ENCODE results near the gene CTTNBP2NL.

CTTNBP2NL gene

DNA sequence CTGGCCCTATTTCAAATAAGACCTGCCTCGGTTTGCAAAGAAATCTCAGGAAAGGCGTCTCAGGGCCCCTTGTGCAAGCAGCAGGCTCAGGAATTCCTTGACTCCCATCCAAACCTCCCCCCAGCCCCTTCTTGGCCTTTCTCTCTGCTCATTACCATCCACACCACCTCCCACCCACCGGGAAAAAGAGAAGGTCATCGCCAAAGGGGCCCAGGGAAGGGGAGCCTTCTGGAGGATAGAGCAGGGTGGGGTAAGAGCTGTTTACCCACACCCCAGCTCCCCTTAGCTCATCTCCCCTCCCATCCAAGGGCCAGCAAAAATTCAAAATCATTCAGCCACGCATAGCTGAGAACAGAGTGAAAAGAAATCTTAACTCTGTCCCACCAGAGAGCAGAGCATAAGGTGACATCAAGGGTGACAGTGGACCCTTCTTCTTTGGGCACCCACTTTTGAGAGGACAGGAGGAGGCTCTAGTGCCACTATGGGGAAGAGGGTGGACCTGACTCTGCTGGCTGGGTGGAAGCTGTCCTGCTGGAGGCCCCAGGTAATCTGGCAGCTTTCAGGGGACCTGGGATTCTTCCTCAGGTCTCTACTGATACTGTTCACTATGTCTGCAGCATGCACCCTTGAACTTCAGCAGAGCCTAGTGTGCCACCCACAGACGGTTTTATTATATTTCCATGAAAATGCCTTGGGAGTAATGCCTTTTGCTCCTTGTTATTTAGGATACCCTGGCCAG is 108.8 kb downstream of the CTTNBP2NL start:
- Histone ChIP-seq H3K4me3 (ENCODE audit: low read length) (no peak overlapping the region), H3K36me3 (ENCODE audit: insufficient read depth, low read depth, low read length) (no peaks in the 10 kb centered on the region), H3K9me3 (ENCODE audit: insufficient read depth, low read depth, low read length) (no peaks in the 10 kb centered on the region), H3K27me3 (ENCODE audit: insufficient read depth, low read length) (peaks cover 98% of the 10 kb centered on the region), H3K4me1 (ENCODE audit: insufficient read depth, low read length) (peaks cover 2% of the 10 kb centered on the region; the same call in 1 of the 2 replicates), H3K27ac (ENCODE audit: low read length) (no peak overlapping the region), H3K9ac (ENCODE audit: low read depth, low read length) (no peak overlapping the region)

DNA sequence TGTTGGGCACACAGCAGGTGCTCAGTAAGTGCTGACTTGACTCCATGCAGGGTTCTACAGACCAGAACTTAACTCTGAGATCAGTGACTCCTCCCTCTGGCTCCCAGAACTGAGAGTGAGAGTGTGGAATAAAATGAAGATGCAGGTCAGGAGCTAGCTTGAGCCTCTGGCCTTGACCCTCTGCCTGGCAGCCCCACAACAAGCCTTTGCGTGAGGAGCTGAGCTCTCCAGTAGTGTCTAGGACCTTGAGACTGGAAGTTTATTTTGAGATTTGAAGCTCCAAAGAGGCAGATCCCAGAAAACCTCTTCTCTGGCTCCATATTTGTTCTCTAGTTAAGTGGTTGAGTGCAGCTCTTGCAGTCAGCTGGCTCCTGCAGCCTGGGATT is 109.4 kb downstream of the CTTNBP2NL start:
- Histone ChIP-seq H3K36me3 (ENCODE audit: insufficient read depth, low read depth, low read length) (no peaks in the 10 kb centered on the region), H3K9me3 (ENCODE audit: insufficient read depth, low read depth, low read length) (no peaks in the 10 kb centered on the region), H3K4me3 (ENCODE audit: low read length) (no peak overlapping the region), H3K27ac (ENCODE audit: low read length) (no peak overlapping the region), H3K27me3 (ENCODE audit: insufficient read depth, low read length) (peaks cover 100% of the 10 kb centered on the region), H3K4me1 (ENCODE audit: insufficient read depth, low read length) (peaks cover 6% of the 10 kb centered on the region; the same call in 1 of the 2 replicates), H3K9ac (ENCODE audit: low read depth, low read length) (no peak overlapping the region)

DNA sequence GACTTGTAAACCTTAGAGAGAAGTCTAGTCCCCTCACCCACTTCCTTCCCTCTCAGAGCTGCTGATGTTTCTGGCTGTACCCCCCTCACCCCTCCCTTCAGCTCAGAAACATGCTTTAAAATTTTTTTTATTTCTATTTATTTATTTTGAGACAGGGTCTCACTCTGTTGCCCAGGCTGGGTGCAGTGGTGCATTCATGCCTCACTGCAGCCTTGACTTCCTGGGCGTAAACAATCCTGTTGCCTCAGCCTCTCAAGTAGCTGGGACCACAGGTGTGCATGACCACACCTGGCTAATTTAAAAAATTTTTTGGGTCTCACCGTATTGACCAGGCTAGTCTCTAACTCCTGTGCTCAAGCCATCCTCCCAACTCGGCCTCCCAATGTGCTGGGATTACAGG is 109.9 kb downstream of the CTTNBP2NL start:
- Histone ChIP-seq H3K27ac (ENCODE audit: low read length) (no peak overlapping the region), H3K4me3 (ENCODE audit: low read length) (no peak overlapping the region), H3K36me3 (ENCODE audit: insufficient read depth, low read depth, low read length) (no peaks in the 10 kb centered on the region), H3K9me3 (ENCODE audit: insufficient read depth, low read depth, low read length) (no peaks in the 10 kb centered on the region), H3K9ac (ENCODE audit: low read depth, low read length) (no peak overlapping the region), H3K27me3 (ENCODE audit: insufficient read depth, low read length) (peaks cover 100% of the 10 kb centered on the region), H3K4me1 (ENCODE audit: insufficient read depth, low read length) (peaks cover 7% of the 10 kb centered on the region; the same call in 1 of the 2 replicates)

DNA sequence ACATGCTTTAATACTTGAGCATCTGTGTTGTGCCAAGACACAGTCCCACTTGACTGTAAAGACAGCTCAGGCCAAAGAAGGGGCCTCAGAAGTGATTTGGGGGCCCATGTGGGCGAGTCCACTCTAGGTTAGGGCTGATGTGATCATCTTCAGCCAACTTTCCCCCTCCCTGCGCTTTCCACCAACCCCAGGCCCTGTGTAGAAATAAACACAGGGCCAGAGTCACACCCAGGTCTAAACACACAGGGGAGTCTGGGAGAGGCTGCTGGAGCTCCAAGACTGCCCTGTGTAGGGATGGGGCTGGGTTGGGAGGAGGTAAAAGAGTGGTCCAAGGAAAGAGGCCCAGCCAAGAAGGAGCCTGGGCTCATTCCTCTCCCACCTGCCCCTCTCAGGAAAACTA is 110.3 kb downstream of the CTTNBP2NL start:
- Histone ChIP-seq H3K27ac (ENCODE audit: low read length) (no peak overlapping the region), H3K9me3 (ENCODE audit: insufficient read depth, low read depth, low read length) (no peaks in the 10 kb centered on the region), H3K4me1 (ENCODE audit: insufficient read depth, low read length) (peaks cover 7% of the 10 kb centered on the region; the same call in 1 of the 2 replicates), H3K36me3 (ENCODE audit: insufficient read depth, low read depth, low read length) (no peaks in the 10 kb centered on the region), H3K9ac (ENCODE audit: low read depth, low read length) (no peak overlapping the region), H3K4me3 (ENCODE audit: low read length) (no peak overlapping the region), H3K27me3 (ENCODE audit: insufficient read depth, low read length) (peaks cover 100% of the 10 kb centered on the region)

DNA sequence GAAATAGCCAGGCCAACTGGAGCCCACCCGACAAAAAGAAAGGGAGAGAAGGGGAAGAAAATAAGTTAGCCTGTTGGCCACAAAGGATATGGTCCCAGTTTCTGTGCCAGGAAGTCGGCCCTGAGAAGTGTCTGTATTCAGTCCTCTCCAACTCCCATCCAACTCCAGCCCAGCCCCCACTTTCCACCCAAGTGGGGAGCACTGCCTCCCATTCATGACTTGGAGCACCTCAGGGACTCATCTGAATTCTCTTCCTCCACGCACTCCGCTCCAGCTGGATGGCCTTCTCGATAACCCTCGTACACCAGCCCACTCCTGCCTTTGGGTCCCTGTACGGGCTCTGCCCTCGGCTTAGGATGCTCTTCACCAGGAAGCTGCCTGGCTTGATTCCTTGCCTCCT is 110.7 kb downstream of the CTTNBP2NL start:
- H3K4me1 ChIP-seq (ENCODE audit: insufficient read depth, low read length), result peaks cover 7% of the 10 kb centered on the region; the same call in 1 of the 2 replicates
- no peak overlapping the region for H3K4me3 ChIP-seq (ENCODE audit: low read length)
- H3K36me3 ChIP-seq (ENCODE audit: insufficient read depth, low read depth, low read length), result no peaks in the 10 kb centered on the region
- no peak overlapping the region for H3K27ac ChIP-seq (ENCODE audit: low read length)
- peaks cover 100% of the 10 kb centered on the region for H3K27me3 ChIP-seq (ENCODE audit: insufficient read depth, low read length)
- no peak overlapping the region for H3K9ac ChIP-seq (ENCODE audit: low read depth, low read length)
- H3K9me3 ChIP-seq (ENCODE audit: insufficient read depth, low read depth, low read length), result no peaks in the 10 kb centered on the region

DNA sequence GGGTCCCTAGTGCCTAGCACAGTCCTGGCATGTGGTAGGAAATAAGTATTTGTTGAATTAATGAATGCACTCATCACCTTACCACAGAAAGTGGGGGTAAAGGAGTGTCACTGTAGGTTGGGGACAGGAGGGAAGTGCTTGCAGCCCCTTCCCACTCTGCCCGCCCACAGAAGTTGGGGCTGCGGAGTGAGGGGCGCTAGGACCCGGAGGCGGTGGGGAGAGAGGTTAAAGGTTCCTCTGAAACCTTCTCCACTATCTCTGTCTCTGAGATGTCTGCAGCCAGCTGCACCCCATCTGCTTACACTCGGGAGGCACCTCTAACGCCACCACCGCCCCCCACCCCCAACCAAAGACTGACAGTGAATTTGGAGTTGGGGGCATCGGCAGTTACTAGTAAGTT is 111.3 kb downstream of the CTTNBP2NL start:
- Histone ChIP-seq H3K9me3 (ENCODE audit: insufficient read depth, low read depth, low read length) (no peaks in the 10 kb centered on the region), H3K9ac (ENCODE audit: low read depth, low read length) (no peak overlapping the region), H3K36me3 (ENCODE audit: insufficient read depth, low read depth, low read length) (no peaks in the 10 kb centered on the region), H3K4me1 (ENCODE audit: insufficient read depth, low read length) (peaks cover 7% of the 10 kb centered on the region; the same call in 1 of the 2 replicates), H3K4me3 (ENCODE audit: low read length) (peak overlapping the region; percentile 81), H3K27me3 (ENCODE audit: insufficient read depth, low read length) (peaks cover 100% of the 10 kb centered on the region), H3K27ac (ENCODE audit: low read length) (no peak overlapping the region)

DNA sequence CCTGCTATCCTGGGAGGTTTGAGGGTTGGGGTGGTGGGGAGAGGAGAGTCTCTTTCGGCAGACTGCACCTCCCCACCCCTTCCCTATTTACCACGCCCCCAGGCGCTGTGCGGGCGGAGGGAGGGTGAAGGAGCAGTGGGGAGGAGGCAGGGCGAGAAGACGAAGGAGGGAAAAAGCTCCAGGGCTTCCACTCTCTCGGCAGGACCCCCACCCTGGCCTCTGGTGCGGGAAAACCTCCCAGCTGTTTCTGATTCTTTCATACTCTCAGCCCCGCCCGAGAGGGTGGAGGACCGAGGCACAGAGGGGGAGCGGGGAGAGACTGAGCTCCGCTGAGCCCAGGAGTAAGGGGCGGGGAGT is 111.9 kb downstream of the CTTNBP2NL start:
- Histone ChIP-seq H3K36me3 (ENCODE audit: insufficient read depth, low read depth, low read length) (no peaks in the 10 kb centered on the region), H3K4me1 (ENCODE audit: insufficient read depth, low read length) (peaks cover 7% of the 10 kb centered on the region; the same call in 1 of the 2 replicates), H3K4me3 (ENCODE audit: low read length) (peak overlapping the region; percentile 81), H3K27me3 (ENCODE audit: insufficient read depth, low read length) (peaks cover 100% of the 10 kb centered on the region), H3K9ac (ENCODE audit: low read depth, low read length) (no peak overlapping the region; the same call in 1 of the 2 replicates), H3K27ac (ENCODE audit: low read length) (no peak overlapping the region), H3K9me3 (ENCODE audit: insufficient read depth, low read depth, low read length) (no peaks in the 10 kb centered on the region)

DNA sequence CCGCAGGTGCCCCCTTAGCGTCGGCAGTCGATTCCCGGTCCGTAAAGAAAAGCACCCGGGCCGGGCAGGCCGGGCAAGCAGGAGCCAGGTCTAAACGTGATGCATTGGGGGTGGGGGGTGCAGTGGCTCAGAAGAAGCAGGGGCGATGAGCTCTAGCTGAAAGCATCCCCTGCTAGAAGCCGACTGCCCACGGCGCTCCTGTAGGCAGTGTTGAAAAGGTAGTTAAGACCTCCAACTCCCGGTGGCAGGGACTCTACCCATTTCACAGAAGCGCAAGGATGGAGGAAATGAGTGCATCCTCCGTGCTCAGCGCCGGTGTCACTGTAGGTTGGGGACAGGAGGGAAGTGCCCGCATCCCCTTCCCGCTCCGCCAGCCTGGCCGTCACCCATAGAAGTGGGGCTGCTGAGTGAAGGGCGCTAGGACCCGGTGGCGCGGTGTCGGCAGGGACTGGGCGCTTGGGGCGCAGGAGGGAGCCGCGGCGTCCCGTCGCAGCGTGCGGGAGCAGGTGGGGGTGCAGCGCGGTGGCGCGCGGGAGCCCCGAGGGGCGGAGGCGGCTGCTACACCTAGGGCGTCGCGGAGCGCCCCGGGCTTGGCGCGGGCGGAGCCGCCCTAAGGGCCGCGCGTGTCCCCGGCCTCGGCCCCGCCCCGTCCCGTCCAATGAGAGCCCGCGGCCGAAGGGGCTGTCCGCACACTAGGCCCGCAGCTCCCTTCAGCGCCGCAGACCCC is 112.4 kb downstream of the CTTNBP2NL start, which contains the start of gene WNT2B:
Gene WNT2B (plus strand): TSS at position 688 of the 727 bp plus-strand sequence. CDS start 298 bp downstream, outside the sequence.
- Histone ChIP-seq H3K9ac (ENCODE audit: low read depth, low read length) (no peak within 1 kb of the TSS; the same call in 1 of the 2 replicates), H3K27ac (ENCODE audit: low read length) (no peak within 1 kb of the TSS), H3K27me3 (ENCODE audit: insufficient read depth, low read length) (peaks cover 95% of the 10 kb centered on the region), H3K4me1 (ENCODE audit: insufficient read depth, low read length) (peaks cover 7% of the 10 kb centered on the region; the same call in 1 of the 2 replicates), H3K9me3 (ENCODE audit: insufficient read depth, low read depth, low read length) (no peaks in the 10 kb centered on the region), H3K36me3 (ENCODE audit: insufficient read depth, low read depth, low read length) (no peaks in the 10 kb centered on the region), H3K4me3 (ENCODE audit: low read length) (peak within 1 kb of the TSS; percentile 81)

DNA sequence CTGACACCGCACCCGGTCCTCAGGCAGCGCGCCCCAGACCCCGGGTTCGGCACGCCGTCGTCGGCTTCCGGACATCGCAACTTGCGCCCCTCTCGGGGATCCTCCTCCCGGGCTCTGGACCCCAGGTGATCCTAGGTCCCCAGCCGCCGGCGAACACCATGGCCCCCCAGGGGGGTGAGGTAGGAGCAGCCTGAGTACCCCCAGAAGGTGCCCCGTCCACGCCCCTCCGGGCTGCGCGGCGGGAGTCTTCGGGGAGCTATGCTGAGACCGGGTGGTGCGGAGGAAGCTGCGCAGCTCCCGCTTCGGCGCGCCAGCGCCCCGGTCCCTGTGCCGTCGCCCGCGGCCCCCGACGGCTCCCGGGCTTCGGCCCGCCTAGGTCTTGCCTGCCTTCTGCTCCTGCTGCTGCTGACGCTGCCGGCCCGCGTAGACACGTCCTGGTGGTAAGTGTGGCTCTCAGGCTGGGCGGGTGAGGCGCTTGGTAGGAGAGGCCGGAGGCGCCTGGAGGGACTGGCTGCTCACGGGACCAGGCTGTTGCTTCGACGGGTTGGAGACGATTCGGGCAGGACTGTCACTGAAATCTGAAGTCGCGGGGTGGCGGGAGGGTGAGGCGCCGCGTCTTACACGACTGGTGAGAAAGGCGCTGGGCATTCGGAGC is 113.1 kb downstream of the CTTNBP2NL start:
- Histone ChIP-seq H3K27me3 (ENCODE audit: insufficient read depth, low read length) (peaks cover 88% of the 10 kb centered on the region), H3K9ac (ENCODE audit: low read depth, low read length) (no peak overlapping the region), H3K4me3 (ENCODE audit: low read length) (peak overlapping the region; percentile 81; the same call in 1 of the 2 replicates)

DNA sequence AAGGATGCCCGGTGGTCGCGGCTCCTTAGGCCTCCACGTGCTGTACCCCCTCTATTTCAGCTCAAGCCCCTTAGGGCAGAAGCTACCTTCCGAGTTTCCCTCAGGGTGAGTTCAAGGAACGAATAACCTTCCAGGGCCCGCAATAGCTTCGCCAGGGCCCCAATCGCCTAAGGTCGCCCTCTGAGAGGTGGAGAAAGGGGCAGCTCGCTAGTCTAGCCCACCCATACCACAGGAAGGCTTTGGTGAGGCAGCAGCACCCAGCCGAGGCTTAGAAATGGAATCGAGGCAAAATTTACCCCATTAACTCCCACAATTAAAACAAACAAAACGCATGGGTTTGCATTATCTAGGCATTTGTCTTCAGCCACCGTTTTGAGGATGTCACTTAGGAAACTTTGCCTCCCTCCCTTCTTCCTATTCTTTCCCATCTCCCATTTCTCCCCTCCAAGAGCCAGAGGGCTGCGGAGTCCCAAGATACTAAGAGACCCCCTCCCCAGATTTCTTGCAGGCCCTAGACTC is 113.7 kb downstream of the CTTNBP2NL start:
- no peaks in the 10 kb centered on the region for H3K36me3 ChIP-seq (ENCODE audit: insufficient read depth, low read depth, low read length)
- no peaks in the 10 kb centered on the region for H3K9me3 ChIP-seq (ENCODE audit: insufficient read depth, low read depth, low read length)
- H3K4me3 ChIP-seq (ENCODE audit: low read length), result peak overlapping the region; percentile 81; the same call in 1 of the 2 replicates
- no peak overlapping the region for H3K27ac ChIP-seq (ENCODE audit: low read length)
- no peak overlapping the region for H3K9ac ChIP-seq (ENCODE audit: low read depth, low read length)
- peaks cover 82% of the 10 kb centered on the region for H3K27me3 ChIP-seq (ENCODE audit: insufficient read depth, low read length)
- peaks cover 7% of the 10 kb centered on the region; the same call in 1 of the 2 replicates for H3K4me1 ChIP-seq (ENCODE audit: insufficient read depth, low read length)

More for the DNA sequence above, 113.1 kb downstream of the CTTNBP2NL start:
- Histone ChIP-seq H3K9me3 (ENCODE audit: insufficient read depth, low read depth, low read length) (no peaks in the 10 kb centered on the region), H3K27ac (ENCODE audit: low read length) (no peak overlapping the region), H3K36me3 (ENCODE audit: insufficient read depth, low read depth, low read length) (no peaks in the 10 kb centered on the region), H3K4me1 (ENCODE audit: insufficient read depth, low read length) (peaks cover 7% of the 10 kb centered on the region; the same call in 1 of the 2 replicates)

DNA sequence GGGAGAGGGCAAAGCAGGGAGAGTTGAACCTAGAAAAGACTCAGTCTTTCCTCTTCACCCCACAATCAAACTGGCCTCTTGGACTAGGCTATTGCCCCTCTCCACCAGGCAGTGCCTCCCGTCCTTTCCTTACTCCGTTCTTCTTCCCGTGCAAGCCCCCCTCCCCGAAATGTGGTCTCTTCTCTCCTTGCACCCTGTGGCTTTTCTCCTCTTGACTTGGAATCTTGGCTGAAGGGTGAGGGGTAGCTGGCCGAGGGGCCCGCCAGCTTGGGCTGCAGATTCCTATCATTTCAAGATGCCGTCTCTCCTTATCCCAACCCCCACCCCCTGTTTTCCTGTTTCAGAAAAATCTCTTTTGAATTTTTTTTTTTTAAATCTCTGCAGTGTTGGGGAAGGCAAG is 114.3 kb downstream of the CTTNBP2NL start:
- H3K27me3 ChIP-seq (ENCODE audit: insufficient read depth, low read length), result peaks cover 76% of the 10 kb centered on the region
- H3K4me3 ChIP-seq (ENCODE audit: low read length), result peak overlapping the region; percentile 81
- H3K4me1 ChIP-seq (ENCODE audit: insufficient read depth, low read length), result peaks cover 9% of the 10 kb centered on the region; the same call in 1 of the 2 replicates
- no peak overlapping the region for H3K27ac ChIP-seq (ENCODE audit: low read length)
- no peaks in the 10 kb centered on the region for H3K9me3 ChIP-seq (ENCODE audit: insufficient read depth, low read depth, low read length)
- H3K9ac ChIP-seq (ENCODE audit: low read depth, low read length), result no peak overlapping the region
- H3K36me3 ChIP-seq (ENCODE audit: insufficient read depth, low read depth, low read length), result no peaks in the 10 kb centered on the region

Measured in iPS-20b (cell line).